Gastrocnemius medialis (tissue), 4 donors: Measurements from ENCODE around the gene CHMP1B.

Experiments used
- POLR2A ChIP-seq, 2 donors: fragments of 450-650 bp; IDR thresholded peaks; one replicate each; pipeline ENCODE4 v1.6.1; 2017; ENCODE audit warnings: antibody characterized with exemption in 2 of 2, mild to moderate bottlenecking in 2 of 2, moderate library complexity in 2 of 2
- TF ChIP-seq, protein P1 (sequence below), 5 experiments: fragments of 450-650 bp in 3 of 5; fragments of 200-600 bp in 2 of 5; sonication (generic) in 2 of 5; IDR thresholded peaks in 4 of 5; conservative IDR thresholded peaks in 1 of 5; 1 replicate in 4 of 5; 2 replicates in 1 of 5; pipeline ENCODE4 v1.5.1; 2016 to 2019; ENCODE audit warnings: antibody characterized with exemption in 5 of 5, mild to moderate bottlenecking in 3 of 5, moderate library complexity in 3 of 5

DNA sequence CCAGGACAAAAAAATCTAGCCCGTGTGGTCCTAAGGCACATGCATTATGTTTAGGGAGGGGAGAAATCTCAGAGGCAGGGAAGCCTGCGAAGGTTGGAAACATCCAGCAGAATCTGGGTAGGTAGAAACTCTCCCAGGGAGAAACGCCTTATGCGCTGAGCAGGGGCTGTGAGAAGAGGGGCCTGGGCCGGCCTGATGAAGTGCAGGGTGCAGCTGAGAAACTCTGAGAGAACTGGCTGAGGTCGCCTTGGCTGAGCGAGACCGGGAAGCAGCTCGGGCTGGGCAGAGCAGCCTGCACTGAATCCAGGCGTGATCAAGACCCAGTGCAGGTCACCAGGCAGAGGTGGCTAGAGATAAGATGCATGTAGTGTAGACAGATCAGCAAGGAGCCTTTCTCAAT lies 15.1 kb downstream of the CHMP1B start:
- no peak for TF ChIP-seq POLR2A (IDR thresholded peaks at IDR 0.05)
- TF ChIP-seq, protein P1, sequence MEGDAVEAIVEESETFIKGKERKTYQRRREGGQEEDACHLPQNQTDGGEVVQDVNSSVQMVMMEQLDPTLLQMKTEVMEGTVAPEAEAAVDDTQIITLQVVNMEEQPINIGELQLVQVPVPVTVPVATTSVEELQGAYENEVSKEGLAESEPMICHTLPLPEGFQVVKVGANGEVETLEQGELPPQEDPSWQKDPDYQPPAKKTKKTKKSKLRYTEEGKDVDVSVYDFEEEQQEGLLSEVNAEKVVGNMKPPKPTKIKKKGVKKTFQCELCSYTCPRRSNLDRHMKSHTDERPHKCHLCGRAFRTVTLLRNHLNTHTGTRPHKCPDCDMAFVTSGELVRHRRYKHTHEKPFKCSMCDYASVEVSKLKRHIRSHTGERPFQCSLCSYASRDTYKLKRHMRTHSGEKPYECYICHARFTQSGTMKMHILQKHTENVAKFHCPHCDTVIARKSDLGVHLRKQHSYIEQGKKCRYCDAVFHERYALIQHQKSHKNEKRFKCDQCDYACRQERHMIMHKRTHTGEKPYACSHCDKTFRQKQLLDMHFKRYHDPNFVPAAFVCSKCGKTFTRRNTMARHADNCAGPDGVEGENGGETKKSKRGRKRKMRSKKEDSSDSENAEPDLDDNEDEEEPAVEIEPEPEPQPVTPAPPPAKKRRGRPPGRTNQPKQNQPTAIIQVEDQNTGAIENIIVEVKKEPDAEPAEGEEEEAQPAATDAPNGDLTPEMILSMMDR (IDR thresholded peaks at IDR 0.05 in 4 of 5, conservative IDR thresholded peaks at IDR 0.05 in 1 of 5): no peak
